AG04449 (cell line): ENCODE data around the gene PUDP.
"Not testable (repeated sequence)": the region's sequence is repeated elsewhere in the genome, so short reads cannot be mapped to it uniquely, and the experiment has no call there.

Experiments
- CTCF ChIA-PET: fragments of 350-600 bp; formaldehyde crosslinking; extraction: SDS; loops from one replicate; lab custom pipeline; 2021; ENCODE audit warnings: antibody characterized with exemption; lab: Yijun Ruan, JAX
- POLR2A ChIA-PET: fragments of 400-600, 350-600 bp; formaldehyde crosslinking; extraction: SDS; loops from one replicate; lab custom pipeline; 2020; ENCODE audit warnings: antibody characterized with exemption, inconsistent platforms; lab: Yijun Ruan, JAX
- DNase-seq: peaks from one replicate; pipeline ENCODE4 v3.0.0-alpha.2; 2010; ENCODE audit warnings: low read depth, low spot score
- H3K4me3 ChIP-seq: 2 replicates; pipeline ENCODE4 v1.5.1; 2011; ENCODE audit warnings: low read depth, mild to moderate bottlenecking, control low read depth, low read length
- CTCF ChIP-seq: IDR thresholded peaks from one replicate; pipeline ENCODE4 v1.5.1; 2011; ENCODE audit warnings: mild to moderate bottlenecking, moderate library complexity, low read length, control low read depth, inconsistent platforms; ENCODE audit not compliant: insufficient read depth; ENCODE audit errors: missing control alignments

Gene PUDP

GRCh38 chrX:7028246-7028645, 119.7 kb downstream of the PUDP start:
- no peak for DNase-seq
- ChIA-PET POLR2A (no interaction called here), CTCF (no interaction called here)
- no peak overlapping the region for H3K4me3 ChIP-seq
- no peak for TF ChIP-seq CTCF

GRCh38 chrX:7027071-7027470, 120.9 kb downstream of the PUDP start:
- DNase-seq, result no peak
- no peak overlapping the region for H3K4me3 ChIP-seq
- ChIA-PET CTCF (no interaction called here), POLR2A (no interaction called here)
- no peak for TF ChIP-seq CTCF

GRCh38 chrX:7026365-7026764, 121.6 kb downstream of the PUDP start:
- H3K4me3 ChIP-seq, DNase-seq, CTCF ChIA-PET, POLR2A ChIA-PET: not testable (repeated sequence)

- H3K4me3 ChIP-seq, result no peak overlapping the region
- POLR2A ChIA-PET, result no interaction called here
- TF ChIP-seq CTCF, result no peak
- no peak for DNase-seq
- CTCF ChIA-PET, result no interaction called here
Observed at GRCh38 chrX:7025471-7025870, 122.5 kb downstream of the PUDP start.

- H3K4me3 ChIP-seq, result no peak overlapping the region
- DNase-seq, result no peak
- TF ChIP-seq CTCF, result no peak
- CTCF ChIA-PET, result no interaction called here
- POLR2A ChIA-PET, result no interaction called here
Observed at GRCh38 chrX:7024850-7025249, 123.1 kb downstream of the PUDP start.

GRCh38 chrX:7022996-7023395, 125.0 kb downstream of the PUDP start:
- POLR2A ChIA-PET, H3K4me3 ChIP-seq, CTCF ChIA-PET, DNase-seq: not testable (repeated sequence)

GRCh38 chrX:7021991-7022390, 126.0 kb downstream of the PUDP start:
- DNase-seq, result no peak
- ChIA-PET CTCF (no interaction called here), POLR2A (no interaction called here)
- H3K4me3 ChIP-seq, result no peak overlapping the region
- TF ChIP-seq CTCF, result no peak
